Measurements from ENCODE around the gene MMP15. TPM values are rescaled to one million over a fixed set of nuclear protein-coding genes. Genes with fewer than 3 reads are reported as not detected.
"Not testable (repeated sequence)": the region's sequence is repeated elsewhere in the genome, so short reads cannot be mapped to it uniquely, and the experiment has no call there.

Gene MMP15
- total RNA-seq, 8 experiments from 2014 or later = 2.6 to 30.3 (median 14.8) TPM

DNA sequence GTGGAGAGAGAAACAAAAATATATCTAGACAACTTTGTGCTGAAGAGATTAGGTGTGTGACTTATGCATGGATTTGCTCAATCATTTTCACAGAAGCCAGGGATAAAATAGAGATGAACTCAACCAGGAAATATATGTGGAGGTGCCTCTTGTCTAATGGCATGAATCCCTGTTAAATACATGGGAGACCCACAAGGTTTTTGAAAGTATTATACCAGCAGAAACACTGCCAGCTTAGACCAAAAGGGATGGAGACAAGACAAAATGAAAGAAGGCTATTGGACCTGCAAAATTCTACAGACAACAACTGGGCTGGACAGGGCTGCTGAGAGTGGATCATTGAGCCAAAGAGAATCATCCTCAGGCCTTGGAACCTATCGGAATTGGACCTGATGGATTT lies 51.0 kb downstream of the MMP15 start:
- Histone ChIP-seq H3K4me1 (replicated peaks in 1 of 2) (no peaks in the 10 kb centered on the region), H3K4me3 (no peak overlapping the region), H3K27ac (no peak overlapping the region)
- WGBS, 10 experiments = 75 to 100% (median 83%) methylated on average over 1 of the region's 1 CpG; no CpG with 5 or more reads in 6 of the 10 experiments
- in situ Hi-C loops (cut with MboI; ENCODE audit: low pct_unique_long_range_greater_than_20kb in 2 of 9, low sequenced_read_pairs in 9 of 9, unreplicated experiment in 9 of 9) = no loop called here
- no peak for ATAC-seq (replicated peaks in 6 of 8)

GRCh38 chr16:58077796-58078195 lies 52.2 kb downstream of the MMP15 start:
- Histone ChIP-seq H3K4me1 (replicated peaks in 1 of 2) (no peaks in the 10 kb centered on the region), H3K27ac (no peak overlapping the region), H3K4me3 (no peak overlapping the region)
- in situ Hi-C loops (cut with MboI; ENCODE audit: low pct_unique_long_range_greater_than_20kb in 2 of 9, low sequenced_read_pairs in 9 of 9, unreplicated experiment in 9 of 9) = no loop called here
- ATAC-seq (replicated peaks in 6 of 8) = no peak
- WGBS, 10 experiments = 25 to 90% (median 79%) methylated on average over 1 to 3 of the region's 8 CpGs; no CpG with 5 or more reads in 3 of the 10 experiments

GRCh38 chr16:58080657-58081056 lies 55.1 kb downstream of the MMP15 start:
- 32 to 100% (median 83%) methylated on average over 2 to 5 of the region's 5 CpGs; no CpG with 5 or more reads in 2 of the 10 experiments for WGBS, 10 experiments
- H3K4me3 ChIP-seq; ATAC-seq (replicated peaks in 6 of 8); H3K4me1 ChIP-seq (replicated peaks in 1 of 2); H3K27ac ChIP-seq; in situ Hi-C loops (cut with MboI; ENCODE audit: low pct_unique_long_range_greater_than_20kb in 2 of 9, low sequenced_read_pairs in 9 of 9, unreplicated experiment in 9 of 9): not testable (repeated sequence)

DNA sequence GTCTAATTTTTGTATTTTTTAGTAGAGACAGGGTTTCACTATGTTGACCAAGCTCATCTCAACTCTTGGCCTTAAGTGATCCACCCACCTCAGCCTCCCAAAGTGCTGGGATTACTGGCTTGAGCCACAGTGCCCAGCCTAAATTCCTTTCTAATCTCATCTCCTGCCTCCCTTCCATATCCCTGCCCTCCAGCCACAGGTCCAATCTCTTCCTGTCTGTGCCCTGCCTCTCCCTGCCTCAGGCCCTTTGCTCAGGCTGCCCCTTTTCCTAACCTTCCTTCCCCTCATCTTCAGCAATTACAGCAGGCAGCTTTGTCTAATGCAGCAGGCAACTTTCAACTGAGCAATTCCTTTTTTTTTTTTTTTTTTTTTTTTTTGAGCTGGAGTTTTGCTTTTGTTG lies 56.8 kb downstream of the MMP15 start:
- in situ Hi-C loops (cut with MboI; ENCODE audit: low pct_unique_long_range_greater_than_20kb in 2 of 9, low sequenced_read_pairs in 9 of 9, unreplicated experiment in 9 of 9) = no loop called here
- no peak for ATAC-seq (replicated peaks in 6 of 8)
- Histone ChIP-seq H3K27ac (no peak overlapping the region), H3K4me3 (no peak overlapping the region), H3K4me1 (replicated peaks in 1 of 2) (peaks cover 3 to 4% of the 10 kb centered on the region in 2 donors)

DNA sequence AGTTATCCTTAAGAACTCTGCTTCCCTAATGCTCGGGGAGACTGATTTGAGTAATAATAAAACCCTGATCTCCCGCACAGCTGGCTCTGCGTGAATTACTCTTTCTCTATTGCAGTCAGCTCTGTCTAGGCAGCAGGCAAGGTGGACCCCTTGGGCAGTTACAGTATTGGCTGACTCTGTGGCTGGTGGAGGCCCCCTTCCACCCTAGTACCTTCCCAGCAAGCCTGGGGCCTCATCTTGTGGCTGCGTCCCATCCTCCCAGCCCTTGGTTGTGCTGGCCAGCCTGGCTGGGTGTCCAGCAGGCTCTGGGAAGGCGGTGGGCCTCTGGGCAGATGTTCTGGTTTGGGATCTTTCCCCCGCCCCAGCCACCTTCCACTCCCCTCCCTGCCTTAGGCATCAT lies 59.1 kb downstream of the MMP15 start:
- peaks cover 3 to 11% of the 10 kb centered on the region in 2 donors for H3K4me1 ChIP-seq (replicated peaks in 1 of 2)
- no peak overlapping the region for H3K4me3 ChIP-seq
- in situ Hi-C loops (cut with MboI; ENCODE audit: low pct_unique_long_range_greater_than_20kb in 2 of 9, low sequenced_read_pairs in 9 of 9, unreplicated experiment in 9 of 9) = no loop called here
- WGBS, 10 experiments = 29 to 80% (median 43%) methylated on average over 1 to 4 of the region's 6 CpGs; no CpG with 5 or more reads in 5 of the 10 experiments
- peak in 2 of 8 experiments; percentile 26 to 33 for ATAC-seq (replicated peaks in 6 of 8)
- H3K27ac ChIP-seq = peak overlapping the region in 1 of 2 donors; percentile 60

- in situ Hi-C loops (cut with MboI; ENCODE audit: low pct_unique_long_range_greater_than_20kb in 2 of 9, low sequenced_read_pairs in 9 of 9, unreplicated experiment in 9 of 9) = no loop called here
- Histone ChIP-seq H3K27ac (no peak overlapping the region), H3K4me3 (no peak overlapping the region), H3K4me1 (replicated peaks in 1 of 2) (peaks cover 3 to 11% of the 10 kb centered on the region in 2 donors)
- WGBS, 10 experiments = 69 to 100% (median 93%) methylated on average over 1 to 9 of the region's 11 CpGs; no CpG with 5 or more reads in 5 of the 10 experiments
- no peak for ATAC-seq (replicated peaks in 6 of 8)
Measured at GRCh38 chr16:58085171-58085570, 59.6 kb downstream of the MMP15 start.

- Histone ChIP-seq H3K4me1 (replicated peaks in 1 of 2) (peaks cover 3 to 11% of the 10 kb centered on the region in 2 donors), H3K27ac (no peak overlapping the region), H3K4me3 (no peak overlapping the region)
- ATAC-seq (replicated peaks in 6 of 8) = no peak
- WGBS, 10 experiments = 0 to 97% (median 81%) methylated on average over 1 to 11 of the region's 21 CpGs; no CpG with 5 or more reads in 5 of the 10 experiments
- in situ Hi-C loops (cut with MboI; ENCODE audit: low pct_unique_long_range_greater_than_20kb in 2 of 9, low sequenced_read_pairs in 9 of 9, unreplicated experiment in 9 of 9) = no loop called here
Measured at GRCh38 chr16:58085584-58086251, 60.2 kb downstream of the MMP15 start.

- Histone ChIP-seq H3K4me1 (replicated peaks in 1 of 2) (peaks cover 3 to 11% of the 10 kb centered on the region in 2 donors), H3K4me3 (no peak overlapping the region), H3K27ac (no peak overlapping the region)
- in situ Hi-C loops (cut with MboI; ENCODE audit: low pct_unique_long_range_greater_than_20kb in 2 of 9, low sequenced_read_pairs in 9 of 9, unreplicated experiment in 9 of 9) = no loop called here
- ATAC-seq (replicated peaks in 6 of 8) = peak in 1 of 8 experiments; percentile 62
- 27 to 97% (median 80%) methylated on average over 1 to 10 of the region's 19 CpGs; no CpG with 5 or more reads in 2 of the 10 experiments for WGBS, 10 experiments
Measured at GRCh38 chr16:58086381-58087208, 61.0 kb downstream of the MMP15 start.

DNA sequence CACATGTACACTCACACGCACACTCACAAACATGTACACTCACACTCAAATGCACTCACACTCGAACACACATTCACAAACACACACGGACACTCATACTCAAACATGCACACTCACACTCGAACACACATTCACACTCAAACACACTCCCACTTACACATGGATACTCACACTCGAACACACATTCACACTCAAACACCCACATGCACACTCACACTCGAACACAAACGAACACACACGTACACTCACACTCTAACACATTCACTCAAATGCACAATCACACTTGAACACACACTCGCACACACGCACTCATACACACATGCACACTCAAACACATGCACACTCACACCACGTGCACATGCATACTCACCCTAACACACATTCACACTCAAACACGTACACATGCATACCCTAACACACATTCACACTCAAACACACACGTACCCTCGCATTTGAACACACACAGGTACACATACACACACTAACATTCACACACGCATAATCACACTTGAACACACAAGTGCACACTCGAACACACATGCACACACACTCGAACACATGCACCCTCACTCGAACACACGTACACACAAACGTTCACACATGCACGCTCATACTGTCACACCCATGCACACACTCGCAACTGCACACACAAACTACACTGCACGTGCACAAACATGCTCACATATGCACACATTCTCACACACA lies 61.8 kb downstream of the MMP15 start:
- H3K4me3 ChIP-seq = no peak overlapping the region
- no peak for ATAC-seq (replicated peaks in 6 of 8)
- H3K27ac ChIP-seq = no peak overlapping the region
- H3K4me1 ChIP-seq (replicated peaks in 1 of 2) = peaks cover 3 to 11% of the 10 kb centered on the region in 2 donors
- WGBS, 10 experiments = 67 to 96% (median 90%) methylated on average over 4 to 18 of the region's 23 CpGs; no CpG with 5 or more reads in 1 of the 10 experiments
- in situ Hi-C loops (cut with MboI; ENCODE audit: low pct_unique_long_range_greater_than_20kb in 2 of 9, low sequenced_read_pairs in 9 of 9, unreplicated experiment in 9 of 9) = no loop called here

- no peak overlapping the region for H3K27ac ChIP-seq
- ATAC-seq (replicated peaks in 6 of 8) = peak in 6 of 8 experiments; percentile 14 to 50 (median 32)
- H3K4me3 ChIP-seq = no peak overlapping the region
- in situ Hi-C loops (cut with MboI; ENCODE audit: low pct_unique_long_range_greater_than_20kb in 2 of 9, low sequenced_read_pairs in 9 of 9, unreplicated experiment in 9 of 9) = no loop called here
- WGBS, 10 experiments = 55 to 87% methylated on average over 3 to 4 of the region's 9 CpGs; no CpG with 5 or more reads in 8 of the 10 experiments
- peaks cover 3 to 11% of the 10 kb centered on the region in 2 donors for H3K4me1 ChIP-seq (replicated peaks in 1 of 2)
Measured at GRCh38 chr16:58088091-58088490, 62.5 kb downstream of the MMP15 start.

- H3K4me1 ChIP-seq (replicated peaks in 1 of 2); H3K4me3 ChIP-seq; in situ Hi-C loops (cut with MboI; ENCODE audit: low pct_unique_long_range_greater_than_20kb in 2 of 9, low sequenced_read_pairs in 9 of 9, unreplicated experiment in 9 of 9); H3K27ac ChIP-seq; ATAC-seq (replicated peaks in 6 of 8): not testable (repeated sequence)
- 80 to 100% (median 100%) methylated on average over 1 to 2 of the region's 3 CpGs; no CpG with 5 or more reads in 4 of the 10 experiments for WGBS, 10 experiments
Measured at GRCh38 chr16:58090396-58090795, 64.8 kb downstream of the MMP15 start.

DNA sequence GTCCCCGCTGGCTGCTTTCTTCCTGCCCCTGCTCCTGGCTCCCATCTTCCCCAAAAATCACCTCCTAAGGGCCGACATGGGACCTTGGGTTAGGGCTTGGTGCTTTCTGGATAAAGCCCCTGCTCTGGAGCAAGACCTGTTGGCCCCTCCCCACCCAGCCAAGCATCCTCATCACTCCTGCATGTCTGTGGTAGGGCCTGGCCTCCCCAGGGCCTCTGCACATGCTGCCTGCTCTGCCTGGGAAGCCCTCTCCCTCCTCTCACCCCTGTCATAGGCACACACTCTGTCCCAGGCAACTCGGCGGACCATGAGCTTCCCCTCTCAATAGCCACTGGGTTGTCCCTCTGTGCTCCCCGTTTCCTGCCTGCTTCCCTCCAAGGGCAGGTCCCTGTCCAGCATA lies 68.5 kb downstream of the MMP15 start:
- no peak for ATAC-seq (replicated peaks in 6 of 8)
- in situ Hi-C loops (cut with MboI; ENCODE audit: low pct_unique_long_range_greater_than_20kb in 2 of 9, low sequenced_read_pairs in 9 of 9, unreplicated experiment in 9 of 9) = no loop called here
- no peak overlapping the region for H3K4me3 ChIP-seq
- H3K27ac ChIP-seq = no peak overlapping the region
- whole genome bisulfite sequencing, 10 experiments = 43 to 83% methylated on average over 1 to 2 of the region's 5 CpGs; no CpG with 5 or more reads in 8 of the 10 experiments
- H3K4me1 ChIP-seq (replicated peaks in 1 of 2) = peaks cover 0 to 19% of the 10 kb centered on the region in 2 donors
